Tibial nerve (tissue), 3 donors: Measurements from ENCODE around the gene TBP.

Source experiments
- CTCF ChIP-seq, 5 experiments: fragments of 200-600 bp in 3 of 5; fragments of 450-650 bp in 2 of 5; sonication (generic) in 3 of 5; IDR thresholded peaks; one replicate each; pipeline ENCODE4 v1.5.1; 2016 to 2019; ENCODE audit warnings: antibody characterized with exemption in 5 of 5, mild to moderate bottlenecking in 3 of 5, moderate library complexity in 2 of 5
- POLR2A ChIP-seq, 2 donors: fragments of 450-650 bp; IDR thresholded peaks; one replicate each; pipeline ENCODE4 v1.6.1; 2017; ENCODE audit warnings: antibody characterized with exemption in 2 of 2, mild to moderate bottlenecking in 2 of 2, moderate library complexity in 2 of 2

DNA sequence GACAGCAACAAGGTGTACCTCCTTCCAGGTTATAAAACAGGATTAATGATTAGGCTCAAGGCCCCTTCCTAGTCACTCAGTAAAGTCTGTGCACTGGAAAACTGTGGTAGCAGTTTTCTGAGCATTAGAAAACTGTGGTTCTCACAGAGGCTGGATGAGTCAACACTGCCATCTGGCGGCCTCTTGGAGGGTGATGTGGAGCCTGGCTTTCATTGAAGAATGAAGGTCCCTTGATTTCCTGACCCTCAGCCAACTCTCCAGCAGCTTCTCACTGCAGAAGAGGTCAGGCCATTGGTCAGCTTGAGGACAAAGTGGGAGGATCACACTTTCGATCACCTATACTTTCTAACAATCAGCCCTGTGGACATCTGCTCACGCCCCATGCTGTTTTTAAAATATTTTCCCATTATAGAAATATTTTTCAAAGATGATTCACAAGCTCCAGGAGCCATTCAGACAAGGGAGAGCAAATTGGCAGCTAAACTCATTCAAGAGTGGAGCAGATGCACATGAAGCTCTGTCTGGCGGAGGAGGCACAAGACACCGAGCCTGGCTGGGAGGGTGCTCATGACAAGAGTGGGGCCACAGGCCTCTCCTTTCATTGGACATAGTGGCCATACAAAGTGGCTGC is 24.2 kb upstream of the TBP start:
- TF ChIP-seq CTCF (IDR thresholded peaks at IDR 0.05) (peak; percentile 64 to 81 (median 78)), POLR2A (IDR thresholded peaks at IDR 0.05) (no peak)
